HG03196 (cell line): ENCODE measurements around the gene CDH20.
A peak's percentile ranks its signal among the peaks of the same experiment; 100 is the strongest.
"Not testable (repeated sequence)": the region's sequence is repeated elsewhere in the genome, so short reads cannot be mapped to it uniquely, and the experiment has no call there.

Source experiments
- ATAC-seq: cut with Tn5 transposase; IDR thresholded peaks from one replicate; pipeline ENCODE4 v1.9.1; 2021; ENCODE audit not compliant: unreplicated experiment

The CDH20 gene

DNA sequence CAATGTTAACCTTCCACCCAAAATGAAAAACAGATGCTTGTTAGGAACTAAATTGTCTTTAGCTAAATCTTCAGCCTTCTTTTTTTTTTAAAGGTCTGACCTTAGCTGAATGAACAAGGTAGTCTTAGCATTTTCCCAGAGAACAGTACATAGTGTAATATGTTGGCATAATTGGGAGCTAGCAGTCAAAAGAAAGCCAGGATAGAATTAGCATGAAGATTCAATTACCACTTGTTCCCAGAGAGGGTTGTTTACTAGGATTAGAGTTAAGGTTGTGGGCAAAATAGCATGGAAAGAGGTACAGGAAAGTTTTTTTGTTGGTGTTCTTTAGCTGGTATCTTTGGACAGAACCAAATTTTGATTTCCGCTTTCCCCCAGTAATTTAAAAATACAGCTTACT is 6.9 kb downstream of the CDH20 start:
- ATAC-seq, result no peak

DNA sequence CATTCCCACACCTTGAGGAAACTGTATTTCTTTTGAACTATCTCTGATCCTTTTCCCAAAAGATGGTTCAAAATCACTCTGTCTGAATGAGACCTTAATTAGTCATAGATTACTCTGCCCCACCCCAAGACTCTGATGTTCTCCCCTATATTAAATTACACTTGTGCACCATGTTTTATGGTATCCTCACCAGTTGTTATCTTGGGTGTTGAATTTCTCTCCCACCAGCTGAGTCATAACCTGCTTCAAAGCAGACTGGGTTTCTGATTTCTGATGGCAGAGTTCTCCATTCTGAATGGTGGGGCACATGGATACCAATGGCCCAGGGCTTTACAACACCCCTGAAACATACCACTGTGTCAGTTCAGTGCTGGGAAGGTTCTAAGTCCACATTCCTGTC is 15.0 kb downstream of the CDH20 start:
- ATAC-seq, result no peak

DNA sequence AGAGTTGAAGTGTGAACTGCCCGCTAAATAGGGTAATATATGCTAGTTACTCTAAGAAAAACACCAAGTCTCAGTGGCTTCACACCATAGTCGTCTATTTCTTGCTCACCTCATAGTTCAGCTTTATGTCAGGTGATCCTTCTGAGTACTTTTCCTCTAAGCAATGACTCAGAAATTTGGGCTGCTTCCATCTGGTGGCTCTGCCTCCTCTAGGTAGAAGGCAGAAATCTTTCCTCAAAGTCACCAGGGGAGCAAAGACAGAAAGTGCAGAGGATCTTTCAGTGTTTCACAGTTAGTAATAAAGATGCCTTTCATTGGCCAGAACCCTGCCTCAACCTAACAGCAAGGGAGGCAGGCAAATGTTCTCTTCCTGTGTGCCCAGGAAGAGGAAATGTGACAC is 17.3 kb downstream of the CDH20 start:
- no peak for ATAC-seq

DNA sequence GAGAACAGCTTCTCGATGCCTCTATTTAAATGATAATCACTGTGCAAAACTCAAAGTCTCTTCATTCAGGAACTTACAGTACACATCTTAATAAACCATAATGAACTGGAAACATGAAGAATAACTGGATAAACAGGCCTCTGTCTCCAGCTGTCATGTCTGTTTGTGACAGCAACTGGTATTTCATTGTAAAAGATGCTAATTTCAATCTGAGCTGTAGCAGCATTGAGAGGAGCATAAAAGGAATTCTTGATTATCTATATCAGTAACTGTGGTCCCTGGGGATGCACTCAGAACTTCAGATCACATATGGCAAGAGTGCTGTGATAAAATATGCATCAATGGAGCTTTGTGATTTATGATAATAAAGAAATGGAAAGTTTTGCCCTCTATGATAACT is 18.8 kb downstream of the CDH20 start:
- no peak for ATAC-seq

DNA sequence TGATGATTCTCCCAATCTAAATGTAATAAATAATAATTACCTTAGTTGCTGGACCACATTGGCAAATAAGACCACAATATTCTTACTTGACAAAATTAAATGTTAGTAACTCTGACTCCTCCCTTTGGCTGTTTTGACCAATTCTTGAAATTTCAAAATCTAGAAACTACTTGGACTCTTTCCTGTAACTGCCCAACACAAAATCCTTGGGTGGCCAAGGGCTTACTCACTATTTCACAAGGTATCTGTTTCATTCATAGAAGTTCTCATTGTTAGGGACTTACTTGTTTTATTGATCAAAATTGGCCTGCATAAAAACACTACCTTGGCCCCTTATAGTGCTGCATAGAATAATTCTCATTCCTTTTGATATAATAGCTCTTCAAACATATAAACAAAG is 19.4 kb downstream of the CDH20 start:
- no peak for ATAC-seq

DNA sequence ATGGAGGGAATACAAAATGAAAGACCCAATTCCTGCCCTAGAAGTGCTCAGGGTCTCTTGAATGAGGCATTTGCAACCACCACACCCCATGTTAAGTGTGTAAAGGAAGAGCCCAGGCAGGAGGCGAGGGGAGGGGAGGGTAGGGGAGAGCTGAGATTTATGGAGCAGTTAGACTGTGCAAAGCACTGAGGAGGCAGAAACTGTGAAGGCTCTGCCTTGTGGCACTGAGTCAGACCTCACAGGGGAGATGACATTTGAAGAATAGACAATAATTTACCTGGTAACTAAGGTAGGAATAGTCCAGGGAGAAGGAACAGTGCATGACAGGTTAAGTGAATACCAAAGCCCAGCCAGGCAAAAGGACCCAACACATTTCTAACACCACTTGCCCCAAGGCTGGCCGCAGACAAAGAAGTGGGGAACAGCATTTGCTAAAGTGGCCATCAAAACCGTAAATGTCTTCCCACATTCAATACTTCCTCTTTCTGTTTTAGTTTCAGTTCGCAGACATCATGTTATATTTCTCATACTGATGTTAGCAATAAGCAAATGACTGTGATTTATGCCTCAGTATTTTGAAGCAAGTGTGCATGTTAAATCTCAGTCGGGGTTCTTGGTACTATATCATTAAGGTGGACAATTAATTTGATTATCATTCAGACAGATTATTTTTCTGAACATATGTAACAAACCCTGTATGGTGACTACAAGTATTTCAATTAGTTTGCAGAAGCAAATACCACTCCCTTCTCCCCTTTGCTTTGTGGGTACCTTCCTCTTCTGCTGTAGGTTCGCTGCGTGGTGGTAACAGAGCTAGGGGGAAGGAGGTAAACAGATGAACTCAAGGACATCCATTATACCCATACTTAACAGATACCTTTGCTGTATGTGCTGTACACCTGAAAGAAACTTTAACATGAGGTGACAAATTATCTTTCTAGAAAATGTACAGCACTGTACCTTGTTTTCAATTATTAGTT is 27.5 kb downstream of the CDH20 start:
- peak; percentile 88 for ATAC-seq

DNA sequence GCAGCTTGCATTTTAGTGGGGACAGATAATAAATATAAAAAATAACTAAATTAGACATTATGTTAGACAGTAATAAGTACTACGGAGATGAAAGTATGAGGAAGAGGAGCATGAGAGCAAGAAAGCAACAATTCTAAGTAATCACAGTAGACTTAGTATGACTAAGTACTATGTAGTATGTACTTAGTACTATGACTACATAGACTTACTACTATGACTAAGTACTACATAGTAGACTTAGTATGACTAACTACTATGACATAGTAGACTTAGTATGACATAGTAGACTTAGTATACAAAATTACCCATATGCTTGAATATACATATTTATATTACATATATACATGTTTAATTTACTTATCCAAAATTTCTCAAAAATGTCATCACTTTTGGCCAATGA is 29.3 kb downstream of the CDH20 start:
- ATAC-seq, result no peak

DNA sequence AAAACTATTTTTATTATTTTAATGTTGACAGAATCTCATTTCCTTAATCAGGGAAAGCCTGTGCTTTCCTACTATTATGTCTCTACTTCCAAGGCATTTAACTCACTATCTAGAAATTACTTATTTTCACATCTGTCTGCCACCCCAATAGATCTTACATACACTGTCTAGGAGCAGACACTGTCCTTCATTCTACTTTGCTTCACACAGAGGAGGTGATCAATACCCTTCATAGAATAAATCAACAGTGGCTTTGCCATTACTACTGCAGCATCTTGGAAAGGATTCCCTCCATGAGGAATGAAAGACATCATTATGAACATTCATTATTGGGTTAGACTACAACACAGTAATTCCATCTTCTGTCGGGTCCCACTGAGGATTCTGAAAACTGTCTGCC is 31.7 kb downstream of the CDH20 start:
- no peak for ATAC-seq

DNA sequence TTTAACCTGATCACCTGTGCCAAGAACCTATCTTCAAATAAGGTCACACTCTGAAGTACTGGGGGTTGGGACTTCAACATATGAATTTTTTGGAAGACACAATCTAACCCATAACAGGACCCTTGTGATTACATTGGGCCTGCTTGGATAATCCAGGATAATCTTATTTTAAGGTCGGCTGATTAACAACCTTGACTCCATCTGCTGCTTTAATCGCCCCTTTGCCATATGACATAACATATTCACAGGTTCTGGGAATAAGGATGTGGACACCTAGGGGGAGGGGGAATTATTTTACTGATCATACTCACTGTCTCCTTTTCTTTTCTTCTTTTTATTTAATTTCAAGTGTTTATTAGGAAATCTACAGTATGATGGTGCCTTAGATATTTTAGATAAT is 34.8 kb downstream of the CDH20 start:
- no peak for ATAC-seq

DNA sequence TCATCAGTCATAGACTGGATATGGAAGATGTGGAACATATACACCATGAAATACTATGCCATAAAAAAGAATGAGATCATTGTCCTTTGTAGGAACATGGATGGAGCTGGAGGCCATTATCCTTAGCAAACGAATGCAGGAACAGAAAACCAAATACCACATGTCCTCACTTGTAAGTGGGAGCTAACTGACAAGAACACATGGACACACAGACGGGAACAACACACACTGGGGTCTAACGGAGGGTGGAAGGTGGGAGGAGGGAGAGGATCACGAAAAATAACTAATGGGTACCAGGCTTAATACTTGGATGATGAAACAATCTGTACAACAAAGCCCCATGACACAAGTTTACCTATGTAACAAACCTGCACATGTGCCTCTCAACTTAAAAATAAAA is 36.4 kb downstream of the CDH20 start:
- not testable (repeated sequence) for ATAC-seq

DNA sequence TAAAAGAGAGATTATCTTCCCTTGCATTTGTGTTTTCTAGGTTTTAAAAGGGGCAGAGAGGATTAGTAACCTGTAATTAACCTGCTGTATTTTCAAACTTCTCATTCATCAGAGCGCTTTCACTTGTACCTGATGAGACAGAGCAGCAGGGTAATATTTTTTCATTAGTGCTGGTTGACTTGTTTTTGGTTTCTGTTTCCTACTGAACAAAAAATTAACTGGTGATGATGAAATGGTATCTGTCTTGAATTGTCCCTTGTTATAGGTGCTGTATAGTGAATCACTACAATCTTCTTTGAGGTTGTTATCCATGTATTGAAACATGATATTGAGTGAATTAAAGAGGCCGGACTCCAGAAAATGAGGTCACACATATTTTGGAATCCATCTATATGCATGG is 37.9 kb downstream of the CDH20 start:
- ATAC-seq, result no peak

DNA sequence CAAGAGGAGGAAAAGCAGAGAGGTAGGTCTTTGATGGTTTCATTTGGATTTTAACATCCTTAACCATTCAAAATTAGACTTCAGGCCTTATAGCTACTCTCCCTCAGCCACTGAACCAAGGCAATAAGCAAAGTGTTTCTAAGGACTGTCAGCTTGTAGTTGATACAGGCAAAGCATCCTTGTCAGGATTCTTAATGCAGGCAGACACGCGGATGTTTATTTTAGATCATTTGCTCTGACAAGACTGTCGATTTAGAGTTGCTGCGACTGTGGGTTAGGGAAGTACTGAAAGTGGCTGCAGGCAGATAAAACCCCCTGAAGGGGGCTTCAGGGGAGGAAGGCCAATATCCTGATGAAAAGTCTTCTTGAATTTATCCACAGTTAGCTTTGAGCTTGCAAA is 46.6 kb downstream of the CDH20 start:
- ATAC-seq, result no peak

DNA sequence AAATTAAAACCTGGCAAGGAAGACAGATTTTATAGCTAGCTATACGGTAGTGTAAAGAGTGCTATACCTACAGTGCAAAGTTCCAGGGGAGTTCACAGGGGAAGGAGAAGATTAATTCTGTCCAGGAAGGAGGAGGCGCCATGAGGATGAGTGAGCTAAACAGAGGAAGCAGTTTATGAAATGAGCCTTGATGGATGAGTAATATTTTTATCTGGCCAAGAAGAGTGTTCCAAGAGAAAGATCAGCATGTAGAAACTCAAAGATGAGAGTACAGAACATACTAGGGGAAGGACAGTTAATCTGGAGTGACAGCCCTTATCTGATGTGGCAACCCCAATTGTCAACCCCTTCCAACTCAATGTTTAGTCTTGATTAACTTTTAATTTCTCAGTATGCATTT is 54.8 kb downstream of the CDH20 start:
- no peak for ATAC-seq

DNA sequence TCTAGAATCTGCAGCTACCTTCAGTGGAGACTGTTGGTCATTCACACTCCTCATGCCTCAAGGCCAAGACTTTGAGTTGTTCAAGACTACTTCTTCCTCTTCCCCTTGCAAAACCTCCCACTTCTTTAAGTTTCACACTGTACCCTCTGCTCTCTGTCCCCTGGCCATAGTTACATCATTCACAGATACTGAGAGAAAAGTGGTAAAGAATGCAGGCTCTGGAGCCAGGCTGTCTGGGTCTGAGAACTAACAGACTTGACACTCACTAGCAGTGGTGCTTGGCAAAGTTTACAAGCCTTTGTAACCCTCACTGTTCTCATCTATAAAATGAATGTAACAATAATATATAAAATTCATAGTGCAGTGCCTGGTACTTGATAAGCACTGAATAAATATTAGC is 61.8 kb downstream of the CDH20 start:
- ATAC-seq, result no peak

DNA sequence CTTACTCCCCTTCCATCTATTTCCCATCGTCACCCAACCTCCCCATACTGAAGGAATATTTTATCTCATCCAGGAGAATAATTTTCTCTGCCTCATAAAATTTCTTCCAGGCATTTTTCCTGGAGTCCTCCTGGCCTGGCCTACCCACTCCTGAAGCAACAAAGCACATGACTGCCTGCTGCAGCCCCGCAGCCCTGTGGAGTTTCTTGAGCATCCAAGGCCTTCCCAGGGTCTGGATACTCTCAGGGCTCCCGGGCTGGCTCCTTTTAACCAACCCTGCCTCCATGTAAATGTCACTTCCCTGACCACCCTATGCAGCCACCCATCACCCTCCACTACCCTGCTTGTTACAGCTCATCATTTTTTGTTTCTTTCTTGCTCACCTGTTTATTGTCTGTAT is 64.0 kb downstream of the CDH20 start:
- ATAC-seq, result no peak

DNA sequence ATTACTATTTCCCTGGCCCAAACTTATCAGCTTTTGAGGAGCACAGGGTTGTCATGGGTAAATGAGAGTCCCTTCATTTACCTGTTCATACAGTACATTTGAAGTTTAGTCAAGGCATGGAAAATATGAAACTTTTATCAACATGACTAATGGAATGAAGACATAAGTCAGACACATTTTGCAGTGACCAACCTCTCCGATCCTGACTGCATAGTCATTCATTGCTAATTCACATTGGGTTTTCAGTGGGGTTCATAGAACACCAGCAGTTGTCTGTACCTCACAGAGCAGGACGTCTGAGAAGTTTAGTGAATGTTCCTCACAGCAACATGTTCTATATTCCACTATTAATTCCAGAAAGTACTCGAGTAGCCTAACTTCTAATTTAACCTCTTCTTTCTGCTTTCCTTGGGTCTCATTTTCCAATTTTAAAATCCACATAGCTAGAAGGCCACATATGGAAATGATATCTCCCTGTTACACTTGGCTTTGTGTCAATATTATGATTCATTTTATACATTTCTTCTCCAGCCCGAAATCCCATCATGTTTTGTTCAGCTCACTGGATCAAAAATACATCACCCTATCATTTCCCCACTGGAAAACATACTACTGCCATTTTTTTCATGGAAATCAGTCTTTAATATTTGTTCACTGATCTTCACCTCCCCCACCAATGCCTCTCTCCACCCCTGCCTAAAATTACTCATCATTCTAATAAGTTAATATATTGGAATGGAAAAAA is 65.9 kb downstream of the CDH20 start:
- no peak for ATAC-seq

DNA sequence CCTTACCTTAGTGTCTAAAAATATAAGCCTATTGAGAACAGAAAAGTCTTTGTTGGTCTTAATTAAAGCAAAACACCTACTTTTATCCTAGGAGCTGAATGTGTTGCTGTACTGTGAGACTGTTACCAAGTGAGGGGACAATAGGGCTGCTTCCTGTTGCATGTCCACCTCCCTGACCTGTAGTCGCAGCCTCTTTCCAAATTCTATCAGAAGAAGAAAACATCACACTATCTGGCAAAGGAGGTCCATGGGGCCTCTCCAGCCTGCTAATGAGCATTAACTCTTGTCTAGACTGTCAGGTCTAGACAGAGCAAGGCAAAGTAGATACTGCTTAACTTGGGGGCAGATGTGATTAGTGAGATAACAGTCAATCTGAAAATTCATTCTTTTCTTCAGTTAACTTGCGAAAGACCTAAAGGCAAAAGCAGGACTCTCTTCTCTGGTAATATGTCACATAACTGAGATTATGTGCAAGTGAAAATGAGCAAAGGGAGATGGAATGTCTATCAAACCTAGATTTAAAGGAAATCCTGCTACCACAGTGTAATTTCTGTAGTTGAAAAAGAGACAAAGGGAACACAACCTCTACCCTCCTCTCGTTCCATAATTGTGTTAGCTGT is 66.9 kb downstream of the CDH20 start:
- no peak for ATAC-seq

DNA sequence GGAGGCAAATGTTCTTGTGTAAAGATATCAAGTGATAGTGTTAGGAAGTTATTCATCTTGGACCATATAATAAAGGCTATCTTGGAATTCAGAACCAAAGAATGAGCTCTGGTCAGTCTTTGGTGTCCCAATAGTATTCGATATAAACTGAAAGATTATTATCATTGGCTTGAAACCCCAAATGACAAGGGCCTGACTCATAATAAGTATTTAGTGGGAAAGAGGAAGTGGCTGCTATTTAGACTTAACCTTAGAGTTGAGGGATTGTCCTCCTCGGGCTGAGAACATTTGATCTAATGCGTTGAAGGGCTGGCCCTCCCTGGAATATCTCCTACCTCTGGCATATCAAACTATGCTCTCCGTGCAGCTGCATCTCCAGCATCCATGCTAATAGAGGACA is 67.5 kb downstream of the CDH20 start:
- ATAC-seq, result no peak

DNA sequence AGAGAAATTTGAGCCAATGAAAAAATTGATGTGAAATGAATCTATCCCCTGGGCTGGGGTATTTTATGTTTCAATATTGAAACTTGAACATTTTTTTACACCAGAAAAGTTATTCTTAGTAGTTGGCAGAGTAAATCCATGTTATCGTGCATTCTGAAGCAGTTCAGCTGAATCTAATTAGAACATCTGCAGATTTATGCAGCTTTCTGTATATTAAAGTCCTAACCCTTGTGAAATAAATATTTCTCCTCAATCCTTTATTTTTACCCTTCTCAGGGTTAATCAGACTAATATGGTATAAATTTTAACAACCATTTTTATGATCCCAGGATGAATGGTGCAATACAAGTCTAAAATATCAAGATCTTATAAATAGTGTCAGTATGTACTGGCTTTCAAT is 69.5 kb downstream of the CDH20 start:
- ATAC-seq, result no peak

DNA sequence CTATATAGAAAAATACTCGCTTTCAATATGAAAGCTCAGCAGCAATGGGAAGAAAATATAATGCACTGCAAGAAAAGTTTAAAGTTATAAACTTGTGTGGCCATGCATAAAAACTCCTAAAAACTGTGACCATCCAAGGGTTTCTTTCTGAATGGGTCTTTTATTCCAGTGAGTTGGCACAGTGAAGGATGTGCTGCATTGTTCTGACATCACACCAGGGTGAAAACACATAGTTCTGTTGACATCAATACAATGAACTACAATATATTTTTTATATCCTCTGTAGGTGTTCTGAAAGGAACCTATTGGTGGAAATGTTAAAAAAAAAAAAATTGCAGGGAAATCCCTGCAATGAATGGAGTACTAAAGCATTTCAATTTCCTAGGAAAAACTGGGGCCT is 80.2 kb downstream of the CDH20 start:
- no peak for ATAC-seq

DNA sequence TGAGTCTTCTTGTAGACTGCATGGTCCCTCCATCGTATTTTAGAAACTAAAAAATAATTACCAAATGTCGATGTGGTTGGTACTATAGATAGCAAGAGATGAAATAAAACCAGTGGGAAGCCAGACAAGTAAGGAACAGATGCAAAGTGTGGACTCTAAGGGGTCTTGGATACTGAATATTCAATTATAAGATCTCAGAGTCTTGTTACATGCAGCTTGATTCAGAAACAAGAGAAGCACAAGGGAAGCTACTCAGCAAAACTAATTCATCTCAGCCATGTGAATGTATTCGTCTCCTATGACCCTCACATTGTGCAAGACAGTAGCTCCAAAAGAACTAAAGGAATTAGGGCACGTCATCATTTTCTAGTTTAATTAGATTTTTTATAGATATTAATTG is 80.9 kb downstream of the CDH20 start:
- ATAC-seq, result no peak

DNA sequence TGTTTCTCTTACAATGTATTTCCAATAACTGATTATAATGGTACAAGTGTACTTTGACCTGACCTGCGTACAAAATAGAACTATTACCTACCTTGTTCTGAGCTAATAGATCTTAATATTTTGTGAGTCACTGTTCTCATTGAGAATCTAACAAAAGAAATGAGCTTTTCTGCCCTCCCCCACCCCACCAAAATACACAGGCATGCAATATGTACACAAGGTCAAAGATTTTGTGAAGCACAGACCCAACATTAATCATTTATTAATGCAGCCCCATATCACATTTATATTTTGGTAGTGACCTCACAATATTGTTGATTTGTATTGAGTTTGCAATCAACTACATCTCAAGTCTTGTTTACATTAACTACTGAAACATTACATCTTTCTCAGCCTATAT is 86.5 kb downstream of the CDH20 start:
- ATAC-seq, result no peak
